H1 (cell line): ENCODE data around the gene AP5Z1. TPM values are rescaled to one million over a fixed set of nuclear protein-coding genes. Genes with fewer than 3 reads are reported as not detected.

Experiments
- CTCF ChIA-PET: fragments of 300-600 bp; sonication (Branson Sonifier 250); formaldehyde crosslinking; loops from one replicate; lab custom pipeline; 2021; ENCODE audit not compliant: partially characterized antibody; lab: Charles Lee
- POLR2A ChIA-PET: fragments of 300-600 bp; sonication (Branson Sonifier 250); formaldehyde crosslinking; loops from one replicate; lab custom pipeline; 2021; ENCODE audit warnings: inconsistent platforms; ENCODE audit not compliant: partially characterized antibody; lab: Charles Lee
- DNase-seq, 2 experiments: peaks; one replicate each; pipeline versions ENCODE4 v3.0.0 to v3.0.0-alpha.2; 2010 to 2022; ENCODE audit warnings: low spot score in 2 of 2, low read depth in 1 of 2, mixed read lengths in 1 of 2
- FAIRE-seq: peaks from 2 replicates; lab custom pipeline; 2011; peaks lifted over from hg19 to GRCh38; lab: Jason Lieb, UNC
- H2AFZ ChIP-seq: 2 replicates; pipeline ENCODE4 v1.8.1; 2012; ENCODE audit warnings: low read length, inconsistent platforms
- H2AK5ac ChIP-seq: 2 replicates; pipeline ENCODE4 v1.6.1; 2013; ENCODE audit warnings: low read depth, low read length
- H2BK120ac ChIP-seq: replicated peaks from 2 replicates; pipeline ENCODE3; 2013; ENCODE audit warnings: low read depth, low read length, inconsistent platforms
- H2BK12ac ChIP-seq: 2 replicates; pipeline ENCODE4 v1.6.1; 2013; ENCODE audit warnings: low read depth, low read length
- H2BK15ac ChIP-seq: 2 replicates; pipeline ENCODE4 v1.6.1; 2013; ENCODE audit warnings: low read length
- H2BK20ac ChIP-seq: 2 replicates; pipeline ENCODE4 v1.6.1; 2013; ENCODE audit warnings: low read length
- H2BK5ac ChIP-seq: 2 replicates; pipeline ENCODE4 v1.6.1; 2013; ENCODE audit warnings: low read depth, low read length
- H3K14ac ChIP-seq: 2 replicates; pipeline ENCODE4 v1.6.1; 2013; ENCODE audit warnings: inconsistent platforms; ENCODE audit not compliant: insufficient read length
- H3K18ac ChIP-seq: 2 replicates; pipeline ENCODE4 v1.6.1; 2013; ENCODE audit warnings: low read length; ENCODE audit errors: extremely low read depth
- H3K23ac ChIP-seq: 2 replicates; pipeline ENCODE4 v1.6.1; 2013; ENCODE audit warnings: inconsistent platforms; ENCODE audit not compliant: insufficient read length
- H3K23me2 ChIP-seq: 2 replicates; pipeline ENCODE4 v1.6.1; 2013; ENCODE audit warnings: low read depth, low read length
- H3K27ac ChIP-seq: 2 replicates; pipeline ENCODE4 v1.6.1; 2011; ENCODE audit warnings: low read depth, low read length, inconsistent platforms
- H3K27me3 ChIP-seq, 4 experiments: replicated peaks in 1 of 4; 1 replicate in 1 of 4; 2 replicates in 3 of 4; pipeline versions ENCODE4 v1.6.1 to v1.8.1; 2011 to 2013; ENCODE audit warnings: low read length in 3 of 4, mild to moderate bottlenecking in 3 of 4, inconsistent platforms in 2 of 4, mixed read lengths in 2 of 4, moderate library complexity in 1 of 4; ENCODE audit not compliant: control insufficient read depth in 3 of 4, insufficient read depth in 3 of 4; ENCODE audit errors: extremely low read depth in 1 of 4
- H3K36me3 ChIP-seq, 4 experiments: 2 replicates each; pipeline versions ENCODE4 v1.6.1 to v1.8.1; 2011 to 2013; ENCODE audit warnings: mild to moderate bottlenecking in 4 of 4, low read length in 3 of 4, moderate library complexity in 2 of 4, control low read depth in 1 of 4, inconsistent platforms in 1 of 4; ENCODE audit not compliant: insufficient read depth in 4 of 4, control insufficient read depth in 2 of 4
- H3K4ac ChIP-seq: replicated peaks from 2 replicates; pipeline ENCODE3; 2013; ENCODE audit warnings: low read length, low read depth, mixed read lengths, inconsistent platforms; ENCODE audit not compliant: insufficient read length
- H3K4me1 ChIP-seq, 4 experiments: replicated peaks in 1 of 4; 1 replicate in 1 of 4; 2 replicates in 3 of 4; pipeline versions ENCODE4 v1.6.1 to v1.8.1; 2011 to 2013; ENCODE audit warnings: low read length in 3 of 4, inconsistent platforms in 2 of 4, mixed read lengths in 1 of 4; ENCODE audit not compliant: insufficient read depth in 4 of 4, control insufficient read depth in 3 of 4
- H3K4me2 ChIP-seq, 2 experiments: 2 replicates each; pipeline versions ENCODE4 v1.6.1 to v1.8.1; 2011 to 2013; ENCODE audit warnings: low read depth in 2 of 2, low read length in 2 of 2, control low read depth in 1 of 2, inconsistent platforms in 1 of 2, mild to moderate bottlenecking in 1 of 2; ENCODE audit not compliant: insufficient read depth in 1 of 2
- H3K4me3 ChIP-seq, 4 experiments: fragments of 200-600, 300-600 bp in 1 of 4; sonication (generic), shearing (Covaris generic), sonication (Bioruptor Twin) in 1 of 4; 2 replicates each; pipeline versions ENCODE4 v1.5.1 to v1.8.1; 2011 to 2016; ENCODE audit warnings: low read length in 4 of 4, low read depth in 3 of 4, control low read depth in 2 of 4, inconsistent platforms in 2 of 4, mild to moderate bottlenecking in 2 of 4, mixed read lengths in 1 of 4, moderate library complexity in 1 of 4; ENCODE audit not compliant: insufficient read depth in 2 of 4; ENCODE audit errors: extremely low read depth in 1 of 4
- H3K56ac ChIP-seq: replicated peaks from 2 replicates; pipeline ENCODE3; 2013; ENCODE audit warnings: low read depth, mild to moderate bottlenecking, mixed read lengths, low read length, inconsistent platforms; ENCODE audit not compliant: insufficient read length
- H3K79me1 ChIP-seq: 2 replicates; pipeline ENCODE4 v1.6.1; 2013; ENCODE audit warnings: low read depth, low read length, control low read depth
- H3K79me2 ChIP-seq, 2 experiments: 2 replicates each; pipeline versions ENCODE4 v1.6.1 to v1.8.1; 2012 to 2013; ENCODE audit warnings: low read length in 2 of 2, mild to moderate bottlenecking in 2 of 2, inconsistent platforms in 1 of 2; ENCODE audit not compliant: insufficient read depth in 2 of 2, control insufficient read depth in 1 of 2
- H3K9ac ChIP-seq, 4 experiments: replicated peaks in 1 of 4; 1 replicate in 1 of 4; 2 replicates in 3 of 4; pipeline versions ENCODE4 v1.6.1 to v1.8.1; 2011 to 2013; ENCODE audit warnings: low read depth in 3 of 4, low read length in 3 of 4, control low read depth in 2 of 4, mild to moderate bottlenecking in 2 of 4, moderate library complexity in 2 of 4, inconsistent platforms in 1 of 4; ENCODE audit errors: extremely low read depth in 1 of 4
- H3K9me3 ChIP-seq, 2 experiments: 2 replicates each; pipeline versions ENCODE4 v1.6.1 to v1.8.1; 2012 to 2013; ENCODE audit warnings: mild to moderate bottlenecking in 2 of 2, moderate library complexity in 2 of 2, control low read depth in 1 of 2, inconsistent platforms in 1 of 2, low read depth in 1 of 2, low read length in 1 of 2, mixed read lengths in 1 of 2; ENCODE audit not compliant: insufficient read depth in 2 of 2
- H4K20me1 ChIP-seq, 2 experiments: replicated peaks in 1 of 2; 2 replicates each; pipeline versions ENCODE3 to v1.8.1; 2011 to 2013; ENCODE audit warnings: inconsistent platforms in 2 of 2, low read length in 2 of 2, mild to moderate bottlenecking in 1 of 2; ENCODE audit not compliant: insufficient read depth in 2 of 2, control insufficient read depth in 1 of 2
- H4K5ac ChIP-seq: 2 replicates; pipeline ENCODE4 v1.6.1; 2013; ENCODE audit warnings: low read length, low read depth, mixed read lengths, inconsistent platforms; ENCODE audit not compliant: insufficient read length
- H4K8ac ChIP-seq: 2 replicates; pipeline ENCODE4 v1.8.0; 2013; ENCODE audit warnings: mild to moderate bottlenecking, moderate library complexity, low read length, inconsistent platforms; ENCODE audit not compliant: insufficient read depth; ENCODE audit errors: extremely low read depth
- H4K91ac ChIP-seq: replicated peaks from 2 replicates; pipeline ENCODE3; 2013; ENCODE audit warnings: low read length, mixed read lengths, inconsistent platforms; ENCODE audit not compliant: insufficient read length
- BCL11A ChIP-seq, 2 experiments: IDR thresholded peaks; one replicate each; pipeline ENCODE4 v1.6.1; 2011; ENCODE audit warnings: low read depth in 2 of 2, low read length in 2 of 2, mild to moderate bottlenecking in 2 of 2
- GABPA ChIP-seq: IDR thresholded peaks from 2 replicates; pipeline ENCODE4 v1.6.1; 2011; ENCODE audit warnings: mild to moderate bottlenecking, low read length, moderate library complexity, borderline replicate concordance; ENCODE audit not compliant: insufficient read depth
- HDAC2 ChIP-seq, 2 experiments: fragments of 300-600 bp in 1 of 2; sonication (generic) in 1 of 2; IDR thresholded peaks; 2 replicates each; pipeline ENCODE4 v1.6.1; 2011 to 2012; ENCODE audit warnings: low read depth in 2 of 2, low read length in 2 of 2, mild to moderate bottlenecking in 2 of 2, moderate library complexity in 2 of 2, borderline replicate concordance in 1 of 2, inconsistent platforms in 1 of 2
- JUN ChIP-seq: IDR thresholded peaks from 2 replicates; pipeline ENCODE4 v1.6.1; 2011; ENCODE audit warnings: low read depth, mild to moderate bottlenecking, improper control_type of control experiment, low read length
- MAFK ChIP-seq: IDR thresholded peaks from 2 replicates; pipeline ENCODE4 v1.6.1; 2012; ENCODE audit warnings: low read depth, mild to moderate bottlenecking, improper control_type of control experiment, low read length
- PHF8 ChIP-seq: fragments of 200-600 bp; sonication (generic); conservative IDR thresholded peaks from 2 replicates; pipeline ENCODE4 v1.7.1; 2012; ENCODE audit warnings: low read depth, mild to moderate bottlenecking, inconsistent platforms, low read length, moderate library complexity
- SIX5 ChIP-seq: IDR thresholded peaks from 2 replicates; pipeline ENCODE4 v1.6.1; 2011; ENCODE audit warnings: mild to moderate bottlenecking, low read depth, low read length
- SP2 ChIP-seq: IDR thresholded peaks from 2 replicates; pipeline ENCODE4 v1.6.1; 2012; ENCODE audit warnings: mild to moderate bottlenecking, low read length, inconsistent platforms
- SRF ChIP-seq: IDR thresholded peaks from 2 replicates; pipeline ENCODE4 v1.6.1; 2011; ENCODE audit warnings: mild to moderate bottlenecking, low read depth, low read length, moderate library complexity
- TCF12 ChIP-seq: IDR thresholded peaks from 2 replicates; pipeline ENCODE4 v1.6.1; 2011; ENCODE audit warnings: low read depth, mild to moderate bottlenecking, low read length
- ZNF274 ChIP-seq: IDR thresholded peaks from 2 replicates; pipeline ENCODE4 v1.7.0; 2012; ENCODE audit warnings: low read length, borderline replicate concordance; ENCODE audit errors: extremely low read depth
- WGBS, 2 experiments: shearing (Covaris generic) in 1 of 2; methylation state at CpG; one replicate each; pipeline versions ENCODE4 v1.1.6 to v1.1.7; 2013 to 2015; ENCODE audit warnings: low lambda C conversion rate in 2 of 2, mixed read lengths in 2 of 2, inconsistent platforms in 1 of 2, low coverage in 1 of 2, missing lambda C conversion rate in 1 of 2; ENCODE audit not compliant: insufficient replicate concordance in 2 of 2, insufficient coverage in 1 of 2, insufficient read length in 1 of 2; ENCODE audit errors: extremely low coverage in 1 of 2, missing lambda C conversion rate in 1 of 2; 5-methylcytosine and 5-hydroxymethylcytosine counted together
- polyA plus RNA-seq, 7 experiments: library from polyadenylated mRNA; depleted of rRNA in 3 of 7; stranded (reverse) in 5 of 7; unstranded in 2 of 7; fragments of >200 nt in 5 of 7; fragments of 200-250 nt in 2 of 7; gene quantifications; 1 replicate in 5 of 7; 2 replicates in 1 of 7; 4 replicates in 1 of 7; pipeline versions ENCODE4 v1.2.1 to v1.2.3, GENCODE V29; 2011 to 2013; ENCODE audit warnings: missing spikeins in 2 of 7, mixed read lengths in 2 of 7
- total RNA-seq: library from RNA; stranded (reverse); fragmentation: NEBNext Ultra II Directional; extraction: Animal tissue kit (Norgen Biotek cat#: 25700); gene quantifications from 2 replicates; pipeline ENCODE4 v1.2.1, GENCODE V29; 2021

The AP5Z1 gene
- total and polyA plus RNA-seq, 2 of the 8 experiments (the other 6 are each of a cell fraction or from before 2014, with no cell fraction given) = 24.0 to 24.7 TPM

GRCh38 chr7:4779118-4779517 is 3.7 kb downstream of the AP5Z1 start:
- Histone ChIP-seq H3K79me1 (peaks cover 2% of the 10 kb centered on the region), H3K27me3 (0 out of 7 replicates have a peak, but pooled peaks cover 0 to under 1% (median 0%) of the 10 kb centered on the region in 4 experiments), H3K56ac (no peak overlapping the region), H3K36me3 (peaks cover 0 to 25% (median 9%) of the 10 kb centered on the region in 4 experiments; a peak in 5 of 8 replicates), H3K23me2 (peaks cover 7% of the 10 kb centered on the region; the same call in 1 of the 2 replicates), H3K23ac (no peak overlapping the region), H2BK20ac (no peak overlapping the region), H4K20me1 (peaks cover 0 to 6% of the 10 kb centered on the region in 2 experiments), H2BK5ac (no peak overlapping the region), H3K4me2 (no peak overlapping the region), H3K27ac (no peak overlapping the region), H4K91ac (no peak overlapping the region), H3K18ac (no peak overlapping the region), H3K79me2 (peaks cover 0 to 24% of the 10 kb centered on the region in 2 experiments; a peak in 2 of 4 replicates), H2BK12ac (no peak overlapping the region), H4K8ac (no peak overlapping the region), H2BK15ac (no peak overlapping the region), H3K4me1 (peaks cover 0 to 5% (median 4%) of the 10 kb centered on the region in 4 experiments; a peak in 3 of 7 replicates), H2BK120ac (no peak overlapping the region), H2AFZ (no peak overlapping the region), H3K4ac (no peak overlapping the region), H4K5ac (no peak overlapping the region), H3K14ac (no peak overlapping the region), H3K9me3 (no peaks in the 10 kb centered on the region), H2AK5ac (no peak overlapping the region), H3K4me3 (no peak overlapping the region), H3K9ac (no peak overlapping the region)
- TF ChIP-seq TCF12 = no peak
- TF ChIP-seq GABPA = no peak
- no peak for TF ChIP-seq SIX5
- no peak for TF ChIP-seq PHF8
- TF ChIP-seq ZNF274 = no peak
- no peak for TF ChIP-seq SP2
- no peak for TF ChIP-seq MAFK
- TF ChIP-seq SRF = no peak
- TF ChIP-seq JUN = no peak
- TF ChIP-seq BCL11A (IDR thresholded peaks at IDR 0.05; ENCODE audit: low read depth in 2 of 2, low read length in 2 of 2) = no peak
- TF ChIP-seq HDAC2 (IDR thresholded peaks at IDR 0.05; ENCODE audit: borderline replicate concordance in 1 of 2, low read depth in 2 of 2, low read length in 2 of 2) = no peak
- no peak for DNase-seq
- CTCF ChIA-PET = interaction anchor here (2.4 kb wide), 1 partner anchor 13 kb away, joined by 11 read pairs; no protein-coding TSS in a partner anchor
- FAIRE-seq = no peak
- WGBS, 2 experiments = 91% methylated on average over 5 of the region's 5 CpGs; no CpG with 5 or more reads in 1 of the 2 experiments
- POLR2A ChIA-PET = interaction anchor here (2.1 kb wide), 1 partner anchor 12 kb away, joined by 6 read pairs; no protein-coding TSS in a partner anchor
